GM23338 (cell line): Measurements from ENCODE around the gene CLIC3.

Experiments used
- CTCF ChIP-seq, 2 experiments: fragments of 200-600 bp in 1 of 2; sonication (generic) in 1 of 2; conservative IDR thresholded peaks; 2 replicates each; pipeline versions ENCODE4 v1.5.1 to v1.6.1; 2016 to 2017; ENCODE audit warnings: antibody characterized with exemption in 2 of 2, low read depth in 2 of 2, mild to moderate bottlenecking in 2 of 2, moderate library complexity in 1 of 2
- EZH2phosphoT487 ChIP-seq: fragments of 200-600 bp; sonication (generic); IDR thresholded peaks from one replicate; pipeline ENCODE4 v1.8.1; 2018; ENCODE audit warnings: antibody characterized with exemption; ENCODE audit not compliant: unreplicated experiment

DNA sequence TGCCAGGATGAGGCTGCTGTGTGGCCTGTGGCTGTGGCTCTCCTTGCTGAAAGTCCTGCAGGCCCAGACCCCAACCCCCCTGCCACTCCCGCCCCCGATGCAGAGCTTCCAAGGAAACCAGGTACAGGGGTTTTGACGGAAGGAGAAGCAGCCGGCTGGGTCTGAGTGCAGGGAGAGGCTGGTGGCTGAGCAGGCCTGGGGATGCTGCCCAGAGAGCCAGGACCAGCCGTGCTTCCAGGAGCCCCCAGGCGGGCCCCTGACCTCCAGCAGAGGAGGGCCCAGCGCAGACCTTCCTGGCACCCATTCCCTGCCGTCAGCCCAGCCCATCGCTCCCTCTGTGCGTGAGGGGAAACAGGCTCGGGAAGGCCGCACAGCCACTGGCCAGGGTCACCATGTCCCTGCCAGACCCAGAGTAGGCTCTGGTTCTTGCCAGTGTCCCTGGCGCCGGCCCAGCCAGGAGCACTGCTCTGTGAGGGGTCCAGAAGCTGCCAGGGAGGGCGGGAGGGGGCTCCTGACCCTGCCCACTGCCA, 44.0 kb downstream of the CLIC3 start:
- TF ChIP-seq EZH2phosphoT487 (no peak), CTCF (conservative IDR thresholded peaks at IDR 0.05; ENCODE audit: low read depth in 2 of 2) (no peak)
